ENCODE data around the gene TAS1R3. TPM values are rescaled to one million over a fixed set of nuclear protein-coding genes. Genes with fewer than 3 reads are reported as not detected.

TAS1R3 gene
- total and polyA plus RNA-seq, 12 donors: 0.05 to 0.86 (median 0.56) TPM

DNA sequence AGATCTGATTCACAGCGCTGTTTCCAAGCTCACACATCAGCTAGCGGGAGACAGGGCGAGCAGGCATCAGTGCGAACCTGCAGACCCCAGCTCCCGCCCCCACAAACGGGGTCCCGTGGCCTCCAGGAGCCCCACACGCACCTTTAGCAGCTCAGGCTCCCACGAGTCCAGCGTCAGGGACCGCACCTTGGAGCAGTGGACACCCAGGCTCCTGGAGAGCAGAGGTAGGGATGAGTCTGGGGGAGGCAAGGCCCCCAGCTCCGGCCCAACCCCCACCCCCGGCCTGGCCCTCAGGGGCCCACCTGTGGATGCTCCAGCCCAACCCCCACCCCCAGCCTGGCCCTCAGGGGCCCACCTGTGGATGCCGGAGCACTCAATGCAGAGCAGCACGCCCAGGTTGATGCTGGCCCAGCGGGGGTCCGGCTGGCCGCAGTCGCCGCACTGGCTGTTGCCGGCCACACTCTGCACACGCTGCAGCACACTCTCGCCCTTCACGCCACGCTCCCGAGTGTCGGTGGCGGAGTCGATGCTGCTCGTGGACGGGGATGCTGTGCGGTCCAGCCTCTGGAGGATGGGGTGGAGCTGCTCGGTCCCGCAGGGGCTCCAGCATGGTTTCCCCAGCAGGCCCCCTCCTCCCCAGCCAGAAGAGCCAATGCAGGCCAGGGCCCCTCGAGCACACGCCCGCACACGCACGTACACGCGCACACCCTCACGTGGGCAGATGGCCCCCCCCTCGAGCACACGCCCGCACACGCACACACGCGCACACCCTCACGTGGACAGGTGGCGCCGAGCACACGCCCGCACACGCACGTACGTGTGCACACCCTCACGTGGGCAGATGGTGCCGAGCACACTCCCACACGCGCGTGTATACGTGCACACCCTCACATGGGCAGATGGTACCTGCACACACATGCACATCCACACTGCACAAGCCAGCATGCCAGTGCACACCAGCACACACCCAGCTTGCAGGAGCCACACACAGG is 34.7 kb upstream of the TAS1R3 start:
- H3K4me1 ChIP-seq (replicated peaks in 1 of 2): no peaks in the 10 kb centered on the region
- DNase-seq: no peak
- no peak overlapping the region for H3K4me3 ChIP-seq
- 90 to 95% (median 92%) methylated on average over 21 to 62 of the region's 62 CpGs for WGBS, 4 donors
- no peak overlapping the region for H3K27ac ChIP-seq
- H3K36me3 ChIP-seq (replicated peaks in 1 of 2): peaks cover 0 to 9% of the 10 kb centered on the region in 2 donors
- intact Hi-C loops (cut with DNase I): loop anchor here in 1 of 2 donors (10.0 kb wide), 1 partner anchor 312 kb away; the partner anchor contains the start of gene PERM1
- TF ChIP-seq POLR2A (IDR thresholded peaks at IDR 0.05): no peak
- no peak for TF ChIP-seq CTCF (IDR thresholded peaks at IDR 0.05)
- H3K27me3 ChIP-seq: no peaks in the 10 kb centered on the region
- H3K9me3 ChIP-seq (replicated peaks in 1 of 3): no peaks in the 10 kb centered on the region

GRCh38 chr1:1297802-1298424 is 33.2 kb upstream of the TAS1R3 start:
- H3K36me3 ChIP-seq (replicated peaks in 1 of 2): peaks cover 0 to 9% of the 10 kb centered on the region in 2 donors
- WGBS, 4 donors: 87 to 93% (median 91%) methylated on average over 10 to 31 of the region's 31 CpGs; no CpG with 5 or more reads in 1 of the 4 donors

GRCh38 chr1:1298861-1299685 is 32.0 kb upstream of the TAS1R3 start:
- Histone ChIP-seq H3K27ac (no peak overlapping the region), H3K27me3 (no peaks in the 10 kb centered on the region), H3K4me3 (no peak overlapping the region), H3K9me3 (replicated peaks in 1 of 3) (no peaks in the 10 kb centered on the region), H3K36me3 (replicated peaks in 1 of 2) (peaks cover 0 to 9% of the 10 kb centered on the region in 2 donors), H3K4me1 (replicated peaks in 1 of 2) (peaks cover 0 to 3% of the 10 kb centered on the region in 2 donors)
- DNase-seq: no peak
- TF ChIP-seq POLR2A (IDR thresholded peaks at IDR 0.05) (no peak), CTCF (IDR thresholded peaks at IDR 0.05) (no peak)
- 71 to 75% (median 74%) methylated on average over 3 to 30 of the region's 30 CpGs for WGBS, 4 donors
- intact Hi-C loops (cut with DNase I): loop anchor here in 1 of 2 donors (10.0 kb wide), 1 partner anchor 314 kb away; the partner anchor contains the start of gene PERM1

More at GRCh38 chr1:1297802-1298424, 33.2 kb upstream of the TAS1R3 start:
- Histone ChIP-seq H3K9me3 (replicated peaks in 1 of 3) (no peaks in the 10 kb centered on the region), H3K27ac (no peak overlapping the region), H3K4me3 (no peak overlapping the region), H3K27me3 (no peaks in the 10 kb centered on the region), H3K4me1 (replicated peaks in 1 of 2) (no peaks in the 10 kb centered on the region)
- no peak for DNase-seq
- intact Hi-C loops (cut with DNase I): loop anchor here in 1 of 2 donors (10.0 kb wide), 1 partner anchor 313 kb away; the partner anchor contains the start of gene PERM1
- no peak for TF ChIP-seq CTCF (IDR thresholded peaks at IDR 0.05)
- TF ChIP-seq POLR2A (IDR thresholded peaks at IDR 0.05): no peak

Data from adrenal gland (tissue), 12 donors.